ENCODE results near the gene RIMBP2.

GRCh38 chr12:130748786-130749185, 32.7 kb upstream of the RIMBP2 start:
- TF ChIP-seq, protein P1, sequence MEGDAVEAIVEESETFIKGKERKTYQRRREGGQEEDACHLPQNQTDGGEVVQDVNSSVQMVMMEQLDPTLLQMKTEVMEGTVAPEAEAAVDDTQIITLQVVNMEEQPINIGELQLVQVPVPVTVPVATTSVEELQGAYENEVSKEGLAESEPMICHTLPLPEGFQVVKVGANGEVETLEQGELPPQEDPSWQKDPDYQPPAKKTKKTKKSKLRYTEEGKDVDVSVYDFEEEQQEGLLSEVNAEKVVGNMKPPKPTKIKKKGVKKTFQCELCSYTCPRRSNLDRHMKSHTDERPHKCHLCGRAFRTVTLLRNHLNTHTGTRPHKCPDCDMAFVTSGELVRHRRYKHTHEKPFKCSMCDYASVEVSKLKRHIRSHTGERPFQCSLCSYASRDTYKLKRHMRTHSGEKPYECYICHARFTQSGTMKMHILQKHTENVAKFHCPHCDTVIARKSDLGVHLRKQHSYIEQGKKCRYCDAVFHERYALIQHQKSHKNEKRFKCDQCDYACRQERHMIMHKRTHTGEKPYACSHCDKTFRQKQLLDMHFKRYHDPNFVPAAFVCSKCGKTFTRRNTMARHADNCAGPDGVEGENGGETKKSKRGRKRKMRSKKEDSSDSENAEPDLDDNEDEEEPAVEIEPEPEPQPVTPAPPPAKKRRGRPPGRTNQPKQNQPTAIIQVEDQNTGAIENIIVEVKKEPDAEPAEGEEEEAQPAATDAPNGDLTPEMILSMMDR (conservative IDR thresholded peaks at IDR 0.05 in 1 of 2, IDR thresholded peaks at IDR 0.05 in 1 of 2; ENCODE audit: extremely low read depth in 1 of 2, insufficient read depth in 1 of 2, low read depth in 1 of 2, low read length in 2 of 2) = no peak
- TF ChIP-seq EZH2 (IDR thresholded peaks at IDR 0.05; ENCODE audit: borderline replicate concordance, low read length) = no peak
